ENCODE data around the gene HPCAL1.

HPCAL1 gene

DNA sequence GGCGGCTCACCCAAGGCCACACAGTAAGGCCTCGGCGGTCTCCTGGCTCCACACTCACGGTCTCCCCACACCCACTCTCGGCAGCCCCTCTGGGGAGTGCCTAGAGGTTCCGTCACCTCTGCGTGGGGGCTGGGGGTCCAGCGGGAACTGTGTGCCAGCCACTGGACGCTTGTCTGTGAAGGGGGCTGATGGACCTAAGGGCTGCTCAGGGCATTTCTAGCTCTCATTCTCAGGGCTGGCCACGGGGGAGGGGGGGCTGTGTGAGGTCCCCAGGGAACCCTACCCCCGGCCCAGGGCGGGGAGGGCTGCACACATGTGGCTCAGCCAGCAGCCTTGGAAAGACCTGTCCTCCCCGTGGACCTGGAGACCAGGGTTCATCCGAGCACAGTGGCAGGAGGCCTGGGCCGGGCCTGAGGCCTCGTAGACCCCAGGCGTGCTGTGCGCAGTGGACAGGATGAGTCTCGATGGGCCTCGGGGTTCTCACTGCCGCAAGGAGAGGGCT, 172.6 kb downstream of the HPCAL1 start:
- DNase-seq, result no peak

- no peak for DNase-seq
Observed at GRCh38 chr2:10475811-10476660, 173.3 kb downstream of the HPCAL1 start.

- no peak for DNase-seq
Observed at GRCh38 chr2:10476723-10477442, 174.2 kb downstream of the HPCAL1 start.
